Measurements from ENCODE around the gene RIMS3. TPM values are rescaled to one million over a fixed set of nuclear protein-coding genes. Genes with fewer than 3 reads are reported as not detected.

The RIMS3 gene
- total RNA-seq, 1 experiment from 2014 or later, result 13.7 TPM

- Histone ChIP-seq H3K56ac (ENCODE audit: insufficient read length, low read depth, low read length) (no peak overlapping the region), H2BK20ac (ENCODE audit: low read depth, low read length, poor library complexity, severe bottlenecking) (no peak overlapping the region), H3T11ph (ENCODE audit: low read length) (no peak overlapping the region), H3K23me2 (ENCODE audit: insufficient read length, low read depth, low read length, poor library complexity, severe bottlenecking) (no peaks in the 10 kb centered on the region), H3K9me3 (ENCODE audit: control insufficient read depth, low read depth, low read length) (no peaks in the 10 kb centered on the region), H2BK15ac (ENCODE audit: low read depth, low read length) (no peak overlapping the region), H2AK5ac (ENCODE audit: insufficient read length, low read length) (no peak overlapping the region), H3K18ac (ENCODE audit: insufficient read length, low read depth, low read length) (peak overlapping the region; percentile 80), H3K9ac (ENCODE audit: extremely low read depth, insufficient read length, low read length) (no peak overlapping the region), H4K20me1 (ENCODE audit: control insufficient read depth, insufficient read depth, insufficient read length) (no peaks in the 10 kb centered on the region), H3K4me1 (ENCODE audit: insufficient read depth, low read length) (peaks cover 5% of the 10 kb centered on the region; the same call in 1 of the 2 replicates), H3K4me2 (ENCODE audit: insufficient read depth, insufficient read length, low read length) (no peak overlapping the region), H3K14ac (ENCODE audit: insufficient read depth, low read length) (peak overlapping the region; percentile 74), H3K4ac (ENCODE audit: low read depth, low read length) (no peak overlapping the region), H3K27ac (ENCODE audit: insufficient read length, low read depth, low read length) (no peak overlapping the region), H2AFZ (ENCODE audit: low read length) (no peak overlapping the region), H3K23ac (ENCODE audit: insufficient read length, low read depth, low read length) (no peak overlapping the region), H4K5ac (ENCODE audit: insufficient read length, low read depth, low read length) (no peak overlapping the region), H3K79me2 (ENCODE audit: insufficient read depth, low read length) (no peaks in the 10 kb centered on the region), H4K91ac (ENCODE audit: insufficient read length, low read depth, low read length) (peak overlapping the region; percentile 43), H2BK5ac (ENCODE audit: insufficient read length, low read length) (no peak overlapping the region), H2BK12ac (ENCODE audit: insufficient read length, low read depth, low read length) (no peak overlapping the region), H2BK120ac (ENCODE audit: low read depth, low read length, poor library complexity, severe bottlenecking) (no peak overlapping the region), H4K8ac (replicated peaks; ENCODE audit: insufficient read length, low read depth, low read length) (no peak overlapping the region), H3K79me1 (ENCODE audit: insufficient read depth, low read depth, low read length, poor library complexity, severe bottlenecking) (no peaks in the 10 kb centered on the region), H3K27me3 (ENCODE audit: insufficient read depth, low read length) (no peaks in the 10 kb centered on the region)
- no CpG with 5 or more reads among the region's 8 CpGs for WGBS (ENCODE audit: extremely low coverage, insufficient read length, low lambda C conversion rate)
- Mint-ChIP-seq H3K4me1 (peaks cover 20 to 41% of the 10 kb centered on the region in 2 experiments), H3K36me3 (ENCODE audit: insufficient read depth in 1 of 3, low read depth in 3 of 3) (no peaks in the 10 kb centered on the region), H3K27ac (peak overlapping the region; percentile 58 to 96 (median 91); a peak in 6 of 7 replicates), H3K4me3 (peak overlapping the region; percentile 18 to 64), H3K9me3 (no peaks in the 10 kb centered on the region), H3K27me3 (ENCODE audit: low read depth) (peaks cover 9% of the 10 kb centered on the region)
- no peak for DNase-seq
- TF ChIP-seq, protein P1, sequence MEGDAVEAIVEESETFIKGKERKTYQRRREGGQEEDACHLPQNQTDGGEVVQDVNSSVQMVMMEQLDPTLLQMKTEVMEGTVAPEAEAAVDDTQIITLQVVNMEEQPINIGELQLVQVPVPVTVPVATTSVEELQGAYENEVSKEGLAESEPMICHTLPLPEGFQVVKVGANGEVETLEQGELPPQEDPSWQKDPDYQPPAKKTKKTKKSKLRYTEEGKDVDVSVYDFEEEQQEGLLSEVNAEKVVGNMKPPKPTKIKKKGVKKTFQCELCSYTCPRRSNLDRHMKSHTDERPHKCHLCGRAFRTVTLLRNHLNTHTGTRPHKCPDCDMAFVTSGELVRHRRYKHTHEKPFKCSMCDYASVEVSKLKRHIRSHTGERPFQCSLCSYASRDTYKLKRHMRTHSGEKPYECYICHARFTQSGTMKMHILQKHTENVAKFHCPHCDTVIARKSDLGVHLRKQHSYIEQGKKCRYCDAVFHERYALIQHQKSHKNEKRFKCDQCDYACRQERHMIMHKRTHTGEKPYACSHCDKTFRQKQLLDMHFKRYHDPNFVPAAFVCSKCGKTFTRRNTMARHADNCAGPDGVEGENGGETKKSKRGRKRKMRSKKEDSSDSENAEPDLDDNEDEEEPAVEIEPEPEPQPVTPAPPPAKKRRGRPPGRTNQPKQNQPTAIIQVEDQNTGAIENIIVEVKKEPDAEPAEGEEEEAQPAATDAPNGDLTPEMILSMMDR (conservative IDR thresholded peaks at IDR 0.05), result no peak
Measured at GRCh38 chr1:40663324-40664166, 1.9 kb downstream of the RIMS3 start.
